Panc1 (cell line): ENCODE data around the gene SLC22A15. TPM values are rescaled to one million over a fixed set of nuclear protein-coding genes. Genes with fewer than 3 reads are reported as not detected.

Source experiments
- ATAC-seq: fragments of 200-7000 bp; cut with Tn5 transposase; 2 replicates; pipeline ENCODE4 v1.9.1; 2020; ENCODE audit warnings: mild to moderate bottlenecking, moderate library complexity
- BruUV-seq: library from RNA; stranded (reverse); fragments of 400-500 nt; replicated peaks from 2 replicates; lab custom pipeline; 2021; lab: Mats Ljungman, UMichigan
- CTCF ChIA-PET: fragments of 300-600 bp; sonication (Branson Sonifier 250); formaldehyde crosslinking; loops from one replicate; lab custom pipeline; 2022; ENCODE audit warnings: antibody characterized with exemption; lab: Charles Lee
- POLR2A ChIA-PET: fragments of 300-600 bp; sonication (Branson Sonifier 250); formaldehyde crosslinking; loops from one replicate; lab custom pipeline; 2022; ENCODE audit warnings: antibody characterized with exemption; lab: Charles Lee
- DNase-seq: peaks from one replicate; pipeline ENCODE4 v3.0.0-alpha.2; 2010; ENCODE audit warnings: low read depth, low spot score
- H3K27ac ChIP-seq: 2 replicates; pipeline ENCODE4 v1.5.1; 2011; ENCODE audit warnings: mild to moderate bottlenecking, low read length, inconsistent platforms
- H3K27me3 ChIP-seq: fragments of 200-500 bp; sonication (Bioruptor generic); 2 replicates; pipeline ENCODE4 v1.6.0; 2014; ENCODE audit warnings: low read length, inconsistent platforms; ENCODE audit not compliant: control insufficient read depth, insufficient read depth
- H3K36me3 ChIP-seq: fragments of 200-500 bp; sonication (Bioruptor generic); 2 replicates; pipeline ENCODE4 v1.5.1; 2014; ENCODE audit warnings: inconsistent platforms, mild to moderate bottlenecking, low read length, moderate library complexity; ENCODE audit not compliant: control insufficient read depth, insufficient read depth
- H3K4me1 ChIP-seq: 2 replicates; pipeline ENCODE4 v1.5.1; 2011; ENCODE audit warnings: inconsistent platforms, mild to moderate bottlenecking, low read length, moderate library complexity; ENCODE audit not compliant: control insufficient read depth, insufficient read depth
- H3K4me3 ChIP-seq, 2 experiments: 2 replicates each; pipeline ENCODE4 v1.5.1; 2011 to 2012; ENCODE audit warnings: low read depth in 2 of 2, low read length in 2 of 2, mild to moderate bottlenecking in 2 of 2, inconsistent platforms in 1 of 2, moderate library complexity in 1 of 2
- H3K9me3 ChIP-seq: fragments of 200-500 bp; sonication (Bioruptor generic); 2 replicates; pipeline ENCODE4 v1.5.1; 2014; ENCODE audit warnings: low read depth, mild to moderate bottlenecking, inconsistent platforms, low read length, moderate library complexity; ENCODE audit not compliant: control insufficient read depth, insufficient read depth
- POLR2AphosphoS5 ChIP-seq: IDR thresholded peaks from 2 replicates; pipeline ENCODE4 v1.6.1; 2012; ENCODE audit warnings: mild to moderate bottlenecking, low read depth, low read length, moderate library complexity
- SIN3A ChIP-seq: IDR thresholded peaks from 2 replicates; pipeline ENCODE4 v1.6.1; 2012; ENCODE audit warnings: low read depth, mild to moderate bottlenecking, low read length, moderate library complexity, borderline replicate concordance; ENCODE audit not compliant: insufficient read depth
- TCF7L2 ChIP-seq: IDR thresholded peaks from 2 replicates; pipeline ENCODE4 v1.6.1; 2011; ENCODE audit warnings: mild to moderate bottlenecking, low read depth, low read length, inconsistent platforms
- in situ Hi-C: cut with HindIII; loops from 2 replicates; pipeline ENCODE4 v1.10.0; 2016; ENCODE audit warnings: low sequenced_read_pairs, low pct_unique_long_range_greater_than_20kb
- intact Hi-C: fragments of 100-400 bp; cut with micrococcal nuclease; formaldehyde crosslinking; loops from one replicate; pipeline ENCODE4 v1.10.0; 2022; ENCODE audit not compliant: unreplicated experiment
- total RNA-seq: library from RNA; stranded (reverse); gene quantifications from one replicate; pipeline ENCODE4 v1.2.1, GENCODE V29; 2021; ENCODE audit not compliant: unreplicated experiment
- TF ChIP-seq, protein P1 (sequence below), 2 experiments: IDR thresholded peaks; 2 replicates each; pipeline ENCODE4 v1.6.1; 2011 to 2012; ENCODE audit warnings: low read depth in 2 of 2, control low read depth in 1 of 2, low read length in 1 of 2, mild to moderate bottlenecking in 1 of 2, moderate library complexity in 1 of 2; ENCODE audit not compliant: insufficient read depth in 1 of 2
- TF ChIP-seq, protein P2 (sequence below): fragments of 450-650 bp; IDR thresholded peaks from 2 replicates; pipeline ENCODE4 v1.5.1; 2017; ENCODE audit warnings: mild to moderate bottlenecking

SLC22A15 gene
- total RNA-seq, 1 experiment from 2014 or later = 0.21 TPM

DNA sequence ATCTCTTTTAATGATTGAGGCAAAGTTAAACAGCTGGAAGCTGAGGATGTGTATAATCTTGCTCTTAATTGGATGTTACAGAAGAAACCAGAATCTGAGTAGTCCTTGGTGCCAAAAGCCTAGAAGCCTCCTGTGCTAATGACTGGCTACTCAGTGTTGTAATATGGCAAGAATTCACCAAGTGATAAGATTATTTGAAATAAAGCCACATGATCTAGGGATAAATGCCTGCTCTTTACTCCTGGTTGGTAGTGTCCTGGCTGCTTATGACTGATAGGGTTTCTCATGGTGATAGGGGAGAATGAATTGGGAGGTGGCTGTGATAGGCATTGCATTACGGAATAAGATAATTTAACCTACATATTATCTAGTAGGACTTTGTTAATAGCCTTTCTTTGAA is 121.3 kb downstream of the SLC22A15 start:
- Histone ChIP-seq H3K27ac (no peak overlapping the region), H3K4me3 (no peak overlapping the region), H3K4me1 (no peaks in the 10 kb centered on the region), H3K36me3 (no peaks in the 10 kb centered on the region), H3K9me3 (no peaks in the 10 kb centered on the region), H3K27me3 (no peaks in the 10 kb centered on the region)
- CTCF ChIA-PET = no interaction called here
- TF ChIP-seq, protein P1, sequence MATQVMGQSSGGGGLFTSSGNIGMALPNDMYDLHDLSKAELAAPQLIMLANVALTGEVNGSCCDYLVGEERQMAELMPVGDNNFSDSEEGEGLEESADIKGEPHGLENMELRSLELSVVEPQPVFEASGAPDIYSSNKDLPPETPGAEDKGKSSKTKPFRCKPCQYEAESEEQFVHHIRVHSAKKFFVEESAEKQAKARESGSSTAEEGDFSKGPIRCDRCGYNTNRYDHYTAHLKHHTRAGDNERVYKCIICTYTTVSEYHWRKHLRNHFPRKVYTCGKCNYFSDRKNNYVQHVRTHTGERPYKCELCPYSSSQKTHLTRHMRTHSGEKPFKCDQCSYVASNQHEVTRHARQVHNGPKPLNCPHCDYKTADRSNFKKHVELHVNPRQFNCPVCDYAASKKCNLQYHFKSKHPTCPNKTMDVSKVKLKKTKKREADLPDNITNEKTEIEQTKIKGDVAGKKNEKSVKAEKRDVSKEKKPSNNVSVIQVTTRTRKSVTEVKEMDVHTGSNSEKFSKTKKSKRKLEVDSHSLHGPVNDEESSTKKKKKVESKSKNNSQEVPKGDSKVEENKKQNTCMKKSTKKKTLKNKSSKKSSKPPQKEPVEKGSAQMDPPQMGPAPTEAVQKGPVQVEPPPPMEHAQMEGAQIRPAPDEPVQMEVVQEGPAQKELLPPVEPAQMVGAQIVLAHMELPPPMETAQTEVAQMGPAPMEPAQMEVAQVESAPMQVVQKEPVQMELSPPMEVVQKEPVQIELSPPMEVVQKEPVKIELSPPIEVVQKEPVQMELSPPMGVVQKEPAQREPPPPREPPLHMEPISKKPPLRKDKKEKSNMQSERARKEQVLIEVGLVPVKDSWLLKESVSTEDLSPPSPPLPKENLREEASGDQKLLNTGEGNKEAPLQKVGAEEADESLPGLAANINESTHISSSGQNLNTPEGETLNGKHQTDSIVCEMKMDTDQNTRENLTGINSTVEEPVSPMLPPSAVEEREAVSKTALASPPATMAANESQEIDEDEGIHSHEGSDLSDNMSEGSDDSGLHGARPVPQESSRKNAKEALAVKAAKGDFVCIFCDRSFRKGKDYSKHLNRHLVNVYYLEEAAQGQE (IDR thresholded peaks at IDR 0.05; ENCODE audit: insufficient read depth in 1 of 2, low read depth in 2 of 2, low read length in 1 of 2) = no peak
- no peak for TF ChIP-seq POLR2AphosphoS5
- TF ChIP-seq TCF7L2 = no peak
- TF ChIP-seq, protein P2, sequence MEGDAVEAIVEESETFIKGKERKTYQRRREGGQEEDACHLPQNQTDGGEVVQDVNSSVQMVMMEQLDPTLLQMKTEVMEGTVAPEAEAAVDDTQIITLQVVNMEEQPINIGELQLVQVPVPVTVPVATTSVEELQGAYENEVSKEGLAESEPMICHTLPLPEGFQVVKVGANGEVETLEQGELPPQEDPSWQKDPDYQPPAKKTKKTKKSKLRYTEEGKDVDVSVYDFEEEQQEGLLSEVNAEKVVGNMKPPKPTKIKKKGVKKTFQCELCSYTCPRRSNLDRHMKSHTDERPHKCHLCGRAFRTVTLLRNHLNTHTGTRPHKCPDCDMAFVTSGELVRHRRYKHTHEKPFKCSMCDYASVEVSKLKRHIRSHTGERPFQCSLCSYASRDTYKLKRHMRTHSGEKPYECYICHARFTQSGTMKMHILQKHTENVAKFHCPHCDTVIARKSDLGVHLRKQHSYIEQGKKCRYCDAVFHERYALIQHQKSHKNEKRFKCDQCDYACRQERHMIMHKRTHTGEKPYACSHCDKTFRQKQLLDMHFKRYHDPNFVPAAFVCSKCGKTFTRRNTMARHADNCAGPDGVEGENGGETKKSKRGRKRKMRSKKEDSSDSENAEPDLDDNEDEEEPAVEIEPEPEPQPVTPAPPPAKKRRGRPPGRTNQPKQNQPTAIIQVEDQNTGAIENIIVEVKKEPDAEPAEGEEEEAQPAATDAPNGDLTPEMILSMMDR = no peak
- TF ChIP-seq SIN3A = no peak
- POLR2A ChIA-PET = no interaction called here
- in situ Hi-C loops (no loop called here), intact Hi-C loops (no loop called here)
- no peak for ATAC-seq
- DNase-seq = no peak
- no TSS peak for BruUV-seq

DNA sequence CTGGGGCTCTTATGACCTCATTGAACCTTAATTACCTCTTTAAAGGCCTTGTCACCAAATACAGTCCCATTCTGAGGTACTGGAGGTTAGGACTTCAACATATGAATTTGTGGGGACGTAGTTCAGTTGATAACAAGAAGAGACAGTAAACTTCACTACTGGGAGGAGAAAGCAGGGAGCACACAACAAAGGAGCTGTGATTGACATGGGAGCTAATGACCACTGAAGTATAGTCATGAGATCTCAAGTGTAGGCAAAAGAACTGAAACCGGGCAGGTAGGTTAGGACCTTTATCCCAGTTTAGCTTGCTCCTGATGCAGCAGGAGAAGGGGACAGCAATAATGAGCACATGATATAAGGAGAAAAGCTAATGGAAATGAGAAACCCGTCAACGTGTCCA is 123.1 kb downstream of the SLC22A15 start:
- BruUV-seq = no TSS peak
- no peak for DNase-seq
- no peak for ATAC-seq
- no peaks in the 10 kb centered on the region for H3K27me3 ChIP-seq
- no peaks in the 10 kb centered on the region for H3K4me1 ChIP-seq
- no peak for TF ChIP-seq SIN3A
- TF ChIP-seq, protein P1 (IDR thresholded peaks at IDR 0.05; ENCODE audit: insufficient read depth in 1 of 2, low read depth in 2 of 2, low read length in 1 of 2) = no peak
- TF ChIP-seq POLR2AphosphoS5 = no peak
- TF ChIP-seq TCF7L2 = no peak
- TF ChIP-seq, protein P2 = no peak
- no peak overlapping the region for H3K4me3 ChIP-seq
- in situ Hi-C loops (no loop called here), intact Hi-C loops (no loop called here)
- no peaks in the 10 kb centered on the region for H3K36me3 ChIP-seq
- POLR2A ChIA-PET = no interaction called here
- no peak overlapping the region for H3K27ac ChIP-seq
- CTCF ChIA-PET = no interaction called here
- H3K9me3 ChIP-seq = no peaks in the 10 kb centered on the region
